Measurements from ENCODE around the gene OR10AD1. TPM values are rescaled to one million over a fixed set of nuclear protein-coding genes. Genes with fewer than 3 reads are reported as not detected.

OR10AD1 gene
- total and polyA plus RNA-seq, 9 of the 15 experiments (the other 6 are each of a cell fraction or from before 2014, with no cell fraction given) = not detected

GRCh38 chr12:48176417-48176751 lies 26.7 kb downstream of the OR10AD1 start:
- H3K4me3 ChIP-seq = no peak overlapping the region
- peak overlapping the region in 1 of 2 experiments; percentile 43; a peak in 2 of 4 replicates for H3K9ac ChIP-seq (ENCODE audit: insufficient read depth in 1 of 2, low read depth in 2 of 2, low read length in 2 of 2)
- H3K4me1 ChIP-seq (replicated peaks in 1 of 2; ENCODE audit: control insufficient read depth in 2 of 2, insufficient read depth in 2 of 2, low read length in 2 of 2) = peaks cover 0 to 23% of the 10 kb centered on the region in 2 experiments; a peak in 4 of 5 replicates
- H3K9me3 ChIP-seq (replicated peaks; ENCODE audit: control insufficient read depth, insufficient read depth, low read depth, low read length) = no peaks in the 10 kb centered on the region
- 0 out of 3 replicates have a peak overlapping the region, but pooled peaks have one; percentile 11 for H3K27ac ChIP-seq (ENCODE audit: extremely low read depth, low read depth, low read length)
- H2AFZ ChIP-seq (ENCODE audit: low read depth, low read length) = peak overlapping the region; percentile 88
- ChIA-PET CTCF (ENCODE audit: low intra/inter-chr PET ratio) (no interaction called here), POLR2A (interaction anchor here (0.6 to 1.5 kb wide), 7 partner anchors 10 to 403 kb away, joined by 3 to 6 read pairs (median 3); partner anchors contain the start of genes ASB8 and SLC48A1)
- no peaks in the 10 kb centered on the region for H3K36me3 ChIP-seq (ENCODE audit: control insufficient read depth, insufficient read depth, low read length)
- TF ChIP-seq ZNF584 (CRISPR knock-in tag; IDR thresholded peaks at IDR 0.05; ENCODE audit: low read depth) = 0 out of 2 replicates have a peak, but pooled peaks have one; percentile 18
- TF ChIP-seq DNMT1 (IDR thresholded peaks at IDR 0.05) = no peak
- TF ChIP-seq RAD21 (CRISPR knock-in tag; conservative IDR thresholded peaks at IDR 0.05 in 1 of 2, IDR thresholded peaks at IDR 0.05 in 1 of 2) = 0 out of 4 replicates have a peak, but pooled peaks of 1 of the 2 experiments have one; percentile 1
- peak in 1 of 2 experiments; percentile 15; a peak in 1 of 4 replicates for TF ChIP-seq ARNT (IDR thresholded peaks at IDR 0.05)
- no peak for TF ChIP-seq SMAD4 (CRISPR knock-in tag; conservative IDR thresholded peaks at IDR 0.05)
- TF ChIP-seq ZNF583 (CRISPR knock-in tag; IDR thresholded peaks at IDR 0.05) = no peak
- no peak for TF ChIP-seq NR4A1 (CRISPR knock-in tag; IDR thresholded peaks at IDR 0.05)
- 0 out of 2 replicates have a peak, but pooled peaks have one; percentile 40 for TF ChIP-seq NR4A1 (tag; IDR thresholded peaks at IDR 0.05)
- no peak for TF ChIP-seq CEBPG (CRISPR knock-in tag; IDR thresholded peaks at IDR 0.05)
- 0 out of 4 replicates have a peak, but pooled peaks of 1 of the 2 experiments have one; percentile 2 for TF ChIP-seq CEBPG (tag; conservative IDR thresholded peaks at IDR 0.05 in 1 of 2, IDR thresholded peaks at IDR 0.05 in 1 of 2)
- TF ChIP-seq ZNF436 (CRISPR knock-in tag; IDR thresholded peaks at IDR 0.05) = no peak
- 0 out of 2 replicates have a peak, but pooled peaks have one; percentile 6 for TF ChIP-seq SMARCC2 (IDR thresholded peaks at IDR 0.05; ENCODE audit: low read depth)
- TF ChIP-seq PREB (CRISPR knock-in tag; IDR thresholded peaks at IDR 0.05) = no peak
- TF ChIP-seq RNF2 (IDR thresholded peaks at IDR 0.05) = no peak
- no peak for TF ChIP-seq MAX (CRISPR knock-in tag; IDR thresholded peaks at IDR 0.05)
- TF ChIP-seq CBFA2T2 (conservative IDR thresholded peaks at IDR 0.05) = no peak
- no peak for TF ChIP-seq HMG20A (CRISPR knock-in tag; conservative IDR thresholded peaks at IDR 0.05)
- TF ChIP-seq POLR2H (tag; IDR thresholded peaks at IDR 0.05; ENCODE audit: low read depth) = peak; percentile 78; the same call in 1 of the 2 replicates
- TF ChIP-seq THAP7 (CRISPR knock-in tag; IDR thresholded peaks at IDR 0.05) = no peak
- TF ChIP-seq MAFK (IDR thresholded peaks at IDR 0.05; ENCODE audit: low read length) = no peak
- no peak for TF ChIP-seq NR2C1 (IDR thresholded peaks at IDR 0.05)
- TF ChIP-seq NR2C1 (tag; IDR thresholded peaks at IDR 0.05) = no peak
- TF ChIP-seq ZNF644 (tag; IDR thresholded peaks at IDR 0.05; ENCODE audit: low read depth) = no peak
- TF ChIP-seq CTBP1 (IDR thresholded peaks at IDR 0.05; ENCODE audit: borderline replicate concordance) = 0 out of 2 replicates have a peak, but pooled peaks have one; percentile 2
- H3K27me3 ChIP-seq (ENCODE audit: control insufficient read depth in 2 of 2, insufficient read depth in 2 of 2, low read length in 2 of 2) = no peaks in the 10 kb centered on the region
- in situ Hi-C loops (cut with MboI) = loop anchor here (5.0 kb wide), 1 partner anchor 464 kb away; no protein-coding TSS in a partner anchor
- FAIRE-seq (peak; percentile 56), DNase-seq (ENCODE audit: extremely low read depth in 1 of 4, low spot score in 3 of 4) (no peak), ATAC-seq (peak; percentile 23)
- H3K79me2 ChIP-seq (ENCODE audit: control insufficient read depth, insufficient read depth, low read length) = no peaks in the 10 kb centered on the region
- H3K4me2 ChIP-seq (ENCODE audit: insufficient read depth, low read length) = peak overlapping the region; percentile 67
- no peaks in the 10 kb centered on the region for H3K9me1 ChIP-seq (ENCODE audit: control insufficient read depth, insufficient read depth, low read length)
- BruUV-seq (replicated peaks) = no TSS peak
- H4K20me1 ChIP-seq (replicated peaks; ENCODE audit: control insufficient read depth, insufficient read depth, low read length) = no peaks in the 10 kb centered on the region
- intact Hi-C loops (cut with micrococcal nuclease) = no loop called here

Data from K562 (cell line).